RWPE2 (cell line): ENCODE measurements around the gene BCAN.

Experiments
- ATAC-seq: fragments of 200-7000 bp; cut with Tn5 transposase; 3 replicates; pipeline ENCODE4 v1.9.1; 2021; ENCODE audit warnings: low read depth
- DNase-seq: peaks from one replicate; pipeline ENCODE4 v3.0.0-alpha.2; 2020; ENCODE audit warnings: low spot score
- H3K27ac ChIP-seq: fragments of 450-650 bp; 2 replicates; pipeline ENCODE4 v1.5.1; 2017; ENCODE audit warnings: mild to moderate bottlenecking; ENCODE audit not compliant: poor library complexity, severe bottlenecking
- H3K27me3 ChIP-seq: fragments of 250-450 bp; sonication (Bioruptor Pico); 2 replicates; pipeline ENCODE4 v1.5.1; 2021; ENCODE audit warnings: mild to moderate bottlenecking, moderate library complexity; ENCODE audit not compliant: insufficient read depth, poor library complexity, severe bottlenecking
- H3K36me3 ChIP-seq: fragments of 250-450 bp; sonication (Bioruptor Pico); 2 replicates; pipeline ENCODE4 v1.5.1; 2020; ENCODE audit warnings: low read depth, mild to moderate bottlenecking, moderate library complexity
- H3K4me1 ChIP-seq: fragments of 250-450 bp; sonication (Bioruptor Pico); 2 replicates; pipeline ENCODE4 v1.5.1; 2021; ENCODE audit warnings: mild to moderate bottlenecking, moderate library complexity; ENCODE audit not compliant: insufficient read depth, poor library complexity, severe bottlenecking
- H3K4me3 ChIP-seq: fragments of 250-450 bp; sonication (Bioruptor Pico); 2 replicates; pipeline ENCODE4 v1.5.1; 2021; ENCODE audit warnings: mild to moderate bottlenecking, moderate library complexity; ENCODE audit not compliant: severe bottlenecking
- H3K9me3 ChIP-seq: fragments of 250-450 bp; sonication (Bioruptor Pico); 2 replicates; pipeline ENCODE4 v1.5.1; 2021; ENCODE audit warnings: mild to moderate bottlenecking, moderate library complexity; ENCODE audit not compliant: severe bottlenecking
- TF ChIP-seq, protein P1 (sequence below): fragments of 450-650 bp; IDR thresholded peaks from one replicate; pipeline ENCODE4 v1.5.1; 2017; ENCODE audit warnings: mild to moderate bottlenecking, moderate library complexity; ENCODE audit not compliant: poor library complexity, severe bottlenecking

BCAN gene

DNA sequence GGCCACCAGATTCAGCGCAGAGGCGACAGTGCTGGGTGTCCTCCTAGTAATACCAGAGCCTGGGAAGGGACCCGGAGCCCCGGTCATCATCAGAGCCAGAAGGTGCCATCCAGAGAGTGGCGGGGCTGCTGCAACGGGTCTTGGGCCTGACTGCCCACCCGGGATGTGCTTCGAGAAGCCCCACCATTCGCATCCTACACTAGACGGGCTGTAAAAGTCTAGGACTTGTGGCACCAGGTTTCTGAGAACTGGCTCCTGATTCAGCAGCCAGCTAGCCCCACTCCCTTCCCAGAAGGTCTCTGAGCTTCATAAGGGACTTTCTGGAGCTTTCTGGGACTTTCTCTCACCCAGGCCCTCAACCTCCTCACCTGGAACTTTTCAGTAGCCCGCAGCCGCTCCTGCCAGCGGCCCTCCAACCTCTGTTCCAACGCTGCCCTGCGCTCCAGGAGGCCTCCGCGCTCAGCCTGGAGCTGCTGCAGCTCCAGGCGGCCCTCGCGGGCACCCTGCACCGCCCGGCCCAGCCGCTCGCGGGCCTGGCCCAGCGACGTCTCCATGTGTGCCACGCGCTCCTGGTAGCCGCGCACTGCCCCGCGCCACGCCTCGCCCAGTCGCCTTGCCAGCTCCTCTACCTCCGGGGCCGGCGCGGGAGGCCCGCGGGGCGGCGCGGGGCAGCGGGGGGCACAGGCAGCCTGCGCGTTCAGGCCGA, 34.4 kb downstream of the BCAN start:
- ATAC-seq (no peak), DNase-seq (no peak)
- H3K9me3 ChIP-seq: no peaks in the 10 kb centered on the region
- H3K27me3 ChIP-seq: peaks cover 30% of the 10 kb centered on the region
- H3K27ac ChIP-seq: no peak overlapping the region
- H3K36me3 ChIP-seq: no peaks in the 10 kb centered on the region
- H3K4me3 ChIP-seq: no peak overlapping the region
- peaks cover 6% of the 10 kb centered on the region for H3K4me1 ChIP-seq
- TF ChIP-seq, protein P1, sequence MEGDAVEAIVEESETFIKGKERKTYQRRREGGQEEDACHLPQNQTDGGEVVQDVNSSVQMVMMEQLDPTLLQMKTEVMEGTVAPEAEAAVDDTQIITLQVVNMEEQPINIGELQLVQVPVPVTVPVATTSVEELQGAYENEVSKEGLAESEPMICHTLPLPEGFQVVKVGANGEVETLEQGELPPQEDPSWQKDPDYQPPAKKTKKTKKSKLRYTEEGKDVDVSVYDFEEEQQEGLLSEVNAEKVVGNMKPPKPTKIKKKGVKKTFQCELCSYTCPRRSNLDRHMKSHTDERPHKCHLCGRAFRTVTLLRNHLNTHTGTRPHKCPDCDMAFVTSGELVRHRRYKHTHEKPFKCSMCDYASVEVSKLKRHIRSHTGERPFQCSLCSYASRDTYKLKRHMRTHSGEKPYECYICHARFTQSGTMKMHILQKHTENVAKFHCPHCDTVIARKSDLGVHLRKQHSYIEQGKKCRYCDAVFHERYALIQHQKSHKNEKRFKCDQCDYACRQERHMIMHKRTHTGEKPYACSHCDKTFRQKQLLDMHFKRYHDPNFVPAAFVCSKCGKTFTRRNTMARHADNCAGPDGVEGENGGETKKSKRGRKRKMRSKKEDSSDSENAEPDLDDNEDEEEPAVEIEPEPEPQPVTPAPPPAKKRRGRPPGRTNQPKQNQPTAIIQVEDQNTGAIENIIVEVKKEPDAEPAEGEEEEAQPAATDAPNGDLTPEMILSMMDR: no peak

DNA sequence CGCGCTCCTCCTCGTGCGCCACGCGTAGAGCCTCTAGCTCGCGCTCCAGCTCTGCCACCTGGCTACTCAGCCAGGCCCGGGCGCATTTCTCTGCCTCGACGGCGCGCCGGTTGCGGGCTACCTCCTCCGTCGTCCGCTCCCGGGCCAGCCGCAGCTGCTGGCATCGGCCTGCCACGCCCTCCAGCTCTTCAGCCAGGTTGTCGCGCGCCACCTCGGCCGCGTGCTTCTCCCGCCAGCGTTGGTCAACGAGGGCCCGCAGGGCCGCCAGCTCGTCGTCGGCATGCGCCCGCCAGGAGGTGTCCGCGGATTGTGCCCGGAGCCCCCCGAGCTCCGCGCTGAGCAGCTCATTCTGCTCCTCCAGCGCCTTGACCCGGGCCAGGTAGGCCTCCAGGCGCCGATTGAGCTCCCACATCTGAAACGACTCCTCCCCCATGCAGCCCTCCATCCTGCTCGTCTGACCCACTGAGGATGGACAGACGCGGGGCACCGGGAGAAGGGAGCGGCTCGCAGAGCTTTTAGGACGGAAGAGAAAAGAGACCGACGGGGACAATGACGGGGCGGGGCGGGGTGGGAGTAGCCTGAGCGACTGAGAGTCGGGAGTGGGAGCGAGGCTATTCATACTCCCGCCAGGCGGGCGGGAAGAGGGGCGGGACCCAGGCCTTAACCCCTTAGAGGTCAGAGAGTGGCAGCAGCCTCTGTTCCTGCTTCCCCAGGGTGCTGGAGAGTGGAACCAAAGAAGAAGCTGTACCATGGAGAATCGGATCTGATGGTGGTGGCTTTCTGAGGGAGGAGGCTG, 35.1 kb downstream of the BCAN start, which contains the start of gene NES:
NES (minus strand) TSS at position 588 of the 796 bp plus-strand sequence; CDS start at position 445, 143 bp downstream.
- H3K4me3 ChIP-seq: no peak within 1 kb of the TSS
- peaks cover 30% of the 10 kb centered on the region for H3K27me3 ChIP-seq
- no peaks in the 10 kb centered on the region for H3K36me3 ChIP-seq
- H3K9me3 ChIP-seq: no peaks in the 10 kb centered on the region
- ATAC-seq (peak; percentile 30; the same call in 2 of the 3 replicates), DNase-seq (no peak)
- H3K4me1 ChIP-seq: peaks cover 6% of the 10 kb centered on the region
- H3K27ac ChIP-seq: no peak within 1 kb of the TSS
- TF ChIP-seq, protein P1: no peak

DNA sequence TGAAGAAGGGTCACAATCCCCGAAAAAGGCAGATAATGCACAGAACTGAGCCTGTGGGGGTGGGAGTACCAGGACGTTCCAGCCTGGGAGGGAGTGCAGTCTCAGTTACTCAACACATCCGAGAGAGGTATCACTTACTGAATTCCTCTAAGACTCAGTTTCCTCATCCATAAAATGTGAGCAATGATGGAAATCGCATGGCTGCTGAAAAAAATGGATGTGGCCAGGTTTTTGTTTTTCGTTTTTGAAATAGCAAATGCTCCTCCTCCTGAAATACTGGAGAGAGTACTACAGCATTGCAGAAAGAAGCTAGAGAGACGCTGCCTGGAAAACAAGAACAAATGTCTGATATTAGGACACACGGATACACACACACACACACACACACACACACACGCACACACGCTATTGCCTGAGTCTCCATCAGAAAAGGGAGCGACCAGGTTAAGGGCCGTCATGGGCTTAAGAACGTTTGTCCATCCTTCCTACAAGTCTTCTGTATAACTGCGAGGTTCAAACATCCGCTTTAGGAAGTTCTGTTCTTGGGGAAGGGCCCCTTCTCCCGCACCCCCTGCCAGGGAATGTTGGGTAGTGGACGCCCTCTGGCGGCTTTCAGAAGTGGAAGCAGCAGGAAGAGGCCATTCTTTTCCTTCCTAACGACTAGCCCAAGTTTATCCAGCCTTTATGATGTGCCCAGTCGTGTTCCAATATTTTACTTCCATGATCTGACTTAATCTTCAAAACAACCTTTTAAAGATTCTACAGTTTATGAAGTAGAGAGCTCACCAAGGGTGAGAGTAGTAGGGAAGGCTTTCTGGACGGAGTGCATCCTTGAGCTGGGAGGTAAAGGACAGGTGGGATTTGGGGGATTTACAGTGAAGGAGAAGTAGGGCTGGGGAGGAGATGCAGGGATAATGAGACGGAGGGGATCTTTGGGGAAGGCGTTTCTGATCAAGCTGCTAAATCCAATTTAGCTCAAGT, 36.0 kb downstream of the BCAN start:
- H3K27ac ChIP-seq: no peak overlapping the region
- peaks cover 6% of the 10 kb centered on the region for H3K4me1 ChIP-seq
- H3K9me3 ChIP-seq: no peaks in the 10 kb centered on the region
- H3K4me3 ChIP-seq: no peak overlapping the region
- H3K36me3 ChIP-seq: no peaks in the 10 kb centered on the region
- TF ChIP-seq, protein P1: peak; percentile 91
- DNase-seq (no peak), ATAC-seq (peak; percentile 54)
- peaks cover 30% of the 10 kb centered on the region for H3K27me3 ChIP-seq

DNA sequence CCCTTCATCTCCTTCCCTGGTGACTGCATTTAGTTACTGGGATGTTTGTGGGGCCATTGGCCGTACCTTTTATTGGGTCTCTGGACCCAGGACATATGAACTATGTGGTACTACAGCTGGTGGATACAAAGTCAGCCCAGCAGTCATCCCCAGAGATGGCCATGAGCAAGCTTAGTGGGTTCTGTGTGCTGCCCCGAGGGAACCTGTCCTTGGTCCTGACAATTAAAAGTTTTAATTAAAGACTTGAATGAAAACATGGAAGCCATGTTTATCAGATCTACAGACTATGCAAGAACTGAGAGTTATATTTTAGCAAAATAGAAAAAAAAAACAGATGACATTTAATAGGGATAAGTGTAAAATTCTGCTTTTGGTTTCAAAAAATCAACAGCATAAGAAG, 38.1 kb downstream of the BCAN start:
- ATAC-seq (no peak), DNase-seq (no peak)
- Histone ChIP-seq H3K4me3 (no peak overlapping the region), H3K4me1 (peaks cover 15% of the 10 kb centered on the region), H3K27me3 (peaks cover 30% of the 10 kb centered on the region), H3K36me3 (no peaks in the 10 kb centered on the region), H3K27ac (no peak overlapping the region), H3K9me3 (no peaks in the 10 kb centered on the region)
- TF ChIP-seq, protein P1: no peak
